ENCODE measurements around the gene DNM2.
A peak's percentile ranks its signal among the peaks of the same experiment; 100 is the strongest.
"Not testable (repeated sequence)": the region's sequence is repeated elsewhere in the genome, so short reads cannot be mapped to it uniquely, and the experiment has no call there.

DNM2 gene

DNA sequence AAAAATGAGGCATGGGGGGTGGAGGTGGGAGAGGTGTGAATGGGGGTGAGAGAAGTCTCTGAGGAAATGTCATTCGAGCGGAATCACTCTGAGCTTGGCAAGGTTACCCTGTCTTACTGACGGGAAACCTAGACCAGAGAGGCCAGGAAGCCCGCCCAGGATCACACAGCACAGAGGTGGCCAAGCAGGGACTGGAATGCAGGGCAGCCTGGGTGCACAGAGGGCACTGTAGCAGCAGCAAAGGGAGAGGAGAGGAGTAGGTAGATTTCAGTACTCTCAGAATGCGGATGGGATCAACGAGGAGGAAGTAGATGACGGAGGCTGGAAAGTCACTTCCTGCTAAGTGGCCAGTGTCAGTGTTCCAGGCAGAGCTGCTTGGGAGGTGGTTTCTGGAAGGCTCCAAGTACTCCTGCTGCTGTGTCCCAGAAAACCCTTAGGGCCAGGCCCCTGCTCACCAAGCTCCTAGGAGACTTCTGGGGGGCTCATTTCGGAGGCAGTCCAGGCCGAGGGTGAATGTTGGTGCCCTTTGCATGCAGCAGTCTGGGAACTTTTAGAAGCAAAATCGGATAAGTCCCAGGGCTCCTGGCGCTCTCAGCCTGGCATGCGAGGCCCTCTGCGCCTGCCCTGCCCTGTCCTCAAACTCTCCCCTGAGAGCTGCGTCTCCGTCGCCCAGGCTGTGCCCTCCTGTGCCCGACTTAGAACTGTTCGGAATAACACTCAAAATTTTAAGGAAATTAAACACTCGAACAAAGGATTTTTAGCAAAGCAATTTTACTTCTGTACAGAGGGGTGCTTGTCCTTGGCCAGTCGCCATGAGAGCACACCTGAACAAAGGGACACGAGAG lies 33.5 kb downstream of the DNM2 start:
- peaks cover 87% of the 10 kb centered on the region for H3K4me1 Mint-ChIP-seq
- H3K9me3 Mint-ChIP-seq: no peaks in the 10 kb centered on the region
- peak overlapping the region; percentile 90 for H3K27ac Mint-ChIP-seq
- H3K27me3 Mint-ChIP-seq: no peaks in the 10 kb centered on the region
- peak overlapping the region; percentile 19 for H3K4me3 Mint-ChIP-seq
- H3K36me3 Mint-ChIP-seq: no peaks in the 10 kb centered on the region

DNA sequence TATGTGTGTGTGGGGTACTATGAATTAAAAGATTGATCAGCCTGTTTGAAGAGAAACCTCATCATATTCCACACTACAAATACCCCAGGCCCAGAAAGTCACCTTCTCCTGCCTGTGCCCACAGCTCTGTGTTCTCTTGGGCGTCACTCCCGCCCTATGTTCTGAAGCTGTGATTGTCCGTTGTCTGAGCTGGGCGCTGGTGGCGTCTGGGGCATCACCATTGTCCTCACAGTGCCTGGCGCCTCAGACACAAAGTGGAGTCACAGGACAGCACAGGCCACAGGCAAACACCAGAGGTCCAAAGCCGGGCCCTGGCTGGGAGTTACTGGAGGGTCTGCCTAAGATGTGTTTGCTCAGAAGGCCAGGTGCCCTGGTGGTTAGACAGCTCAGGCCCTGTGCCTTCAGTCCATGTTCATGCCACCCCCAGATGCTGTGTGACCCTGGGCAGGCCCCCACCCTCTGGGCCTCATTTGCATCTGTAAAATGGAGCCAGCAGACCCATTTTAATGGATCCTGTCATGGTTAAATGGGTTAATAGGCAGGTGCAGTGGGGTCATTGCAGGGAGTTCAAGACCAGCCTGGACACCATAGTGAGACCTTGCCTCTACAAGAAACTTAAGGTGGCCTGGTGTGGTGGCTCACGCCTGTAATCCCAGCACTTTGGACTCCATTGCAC lies 34.5 kb downstream of the DNM2 start:
- H3K9me3 Mint-ChIP-seq: no peaks in the 10 kb centered on the region
- no peaks in the 10 kb centered on the region for H3K27me3 Mint-ChIP-seq
- no peak overlapping the region for H3K4me3 Mint-ChIP-seq
- H3K4me1 Mint-ChIP-seq: peaks cover 90% of the 10 kb centered on the region
- no peaks in the 10 kb centered on the region for H3K36me3 Mint-ChIP-seq
- peak overlapping the region; percentile 97 for H3K27ac Mint-ChIP-seq

DNA sequence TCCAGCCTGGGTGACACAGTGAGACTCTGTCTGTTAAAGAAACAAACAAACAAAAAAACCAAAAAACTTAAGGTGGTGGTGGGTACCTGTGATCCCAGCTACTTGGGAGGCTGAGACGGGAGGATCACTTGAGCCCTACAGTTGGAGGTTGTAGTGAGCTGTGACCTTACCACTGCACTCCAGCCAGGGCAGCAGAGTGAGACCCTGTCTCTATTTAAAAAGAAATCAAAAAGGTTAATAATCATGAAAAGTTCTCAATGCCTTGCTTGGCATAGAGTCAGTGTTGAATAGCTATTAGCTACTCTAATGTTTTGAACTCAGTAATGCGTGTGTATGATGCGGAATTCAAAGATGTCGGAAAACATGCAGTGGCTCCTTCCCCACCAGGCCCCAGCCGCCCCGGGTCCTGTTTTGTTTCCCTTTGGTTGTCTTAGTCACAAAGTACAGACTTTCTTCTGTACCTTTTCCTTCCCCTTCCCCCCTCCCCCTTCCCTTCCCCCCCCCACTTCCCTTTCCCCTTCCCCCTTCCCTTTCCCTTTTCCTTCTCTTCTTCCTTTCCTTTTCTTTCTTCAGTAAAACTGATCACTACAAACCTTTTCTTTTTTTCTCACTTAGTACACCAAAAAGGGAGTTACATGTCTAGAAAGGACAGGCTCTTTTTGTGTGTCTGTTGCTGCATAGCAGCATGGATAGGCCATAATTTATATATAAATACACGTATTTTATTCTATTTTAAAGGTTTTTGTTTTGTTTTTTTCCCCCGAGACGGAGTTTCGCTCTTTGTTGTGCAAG lies 35.2 kb downstream of the DNM2 start:
- Mint-ChIP-seq H3K27ac (peak overlapping the region; percentile 89), H3K4me1 (peaks cover 89% of the 10 kb centered on the region), H3K27me3 (no peaks in the 10 kb centered on the region), H3K4me3 (no peak overlapping the region), H3K9me3 (no peaks in the 10 kb centered on the region), H3K36me3 (no peaks in the 10 kb centered on the region)

DNA sequence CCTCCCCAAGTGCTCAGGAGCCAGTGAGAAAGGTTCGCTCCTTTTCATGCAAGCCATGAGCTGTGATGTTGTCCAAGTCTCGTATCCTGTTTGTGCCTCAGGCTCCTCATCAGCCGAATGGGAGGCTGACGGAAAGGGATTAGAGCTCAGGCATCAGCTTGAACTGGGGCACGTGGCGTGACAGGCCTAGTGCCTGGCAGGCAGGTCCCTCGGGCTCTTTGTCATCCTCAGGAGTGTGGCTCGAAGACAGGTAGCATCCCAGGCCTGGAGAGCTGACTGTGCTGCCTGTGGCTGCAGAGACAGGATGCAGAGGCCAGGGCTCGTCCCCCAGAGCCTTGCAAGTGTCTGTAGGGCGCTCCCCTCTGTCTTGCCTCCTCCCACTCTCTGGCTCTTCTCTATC lies 38.5 kb downstream of the DNM2 start:
- H3K27me3 Mint-ChIP-seq: no peaks in the 10 kb centered on the region
- H3K9me3 Mint-ChIP-seq: no peaks in the 10 kb centered on the region
- no peak overlapping the region for H3K4me3 Mint-ChIP-seq
- H3K27ac Mint-ChIP-seq: peak overlapping the region; percentile 76
- H3K4me1 Mint-ChIP-seq: peaks cover 84% of the 10 kb centered on the region
- peaks cover 8% of the 10 kb centered on the region for H3K36me3 Mint-ChIP-seq

DNA sequence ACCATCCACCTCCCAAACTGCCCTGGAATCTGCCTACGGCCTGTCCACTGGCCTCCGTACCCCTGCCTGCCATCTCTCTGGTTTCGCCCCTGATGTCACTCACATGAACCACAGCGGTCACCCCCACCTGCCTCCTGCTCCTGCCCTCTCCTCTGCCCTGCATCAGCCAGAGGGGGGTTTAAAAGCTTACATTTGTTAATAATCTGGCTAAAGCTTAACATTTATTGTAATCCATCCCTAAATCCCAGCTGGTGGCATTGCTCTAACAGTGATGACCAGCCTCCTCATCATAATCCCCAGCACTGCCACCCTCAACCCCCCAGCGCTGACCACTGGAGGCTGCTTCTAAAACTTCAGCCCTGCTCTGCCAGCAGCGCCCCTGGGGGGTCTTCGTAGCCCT lies 38.9 kb downstream of the DNM2 start:
- peaks cover 12% of the 10 kb centered on the region for H3K36me3 Mint-ChIP-seq
- H3K27ac Mint-ChIP-seq: no peak overlapping the region
- no peaks in the 10 kb centered on the region for H3K27me3 Mint-ChIP-seq
- peak overlapping the region; percentile 17 for H3K4me3 Mint-ChIP-seq
- no peaks in the 10 kb centered on the region for H3K9me3 Mint-ChIP-seq
- H3K4me1 Mint-ChIP-seq: peaks cover 84% of the 10 kb centered on the region

DNA sequence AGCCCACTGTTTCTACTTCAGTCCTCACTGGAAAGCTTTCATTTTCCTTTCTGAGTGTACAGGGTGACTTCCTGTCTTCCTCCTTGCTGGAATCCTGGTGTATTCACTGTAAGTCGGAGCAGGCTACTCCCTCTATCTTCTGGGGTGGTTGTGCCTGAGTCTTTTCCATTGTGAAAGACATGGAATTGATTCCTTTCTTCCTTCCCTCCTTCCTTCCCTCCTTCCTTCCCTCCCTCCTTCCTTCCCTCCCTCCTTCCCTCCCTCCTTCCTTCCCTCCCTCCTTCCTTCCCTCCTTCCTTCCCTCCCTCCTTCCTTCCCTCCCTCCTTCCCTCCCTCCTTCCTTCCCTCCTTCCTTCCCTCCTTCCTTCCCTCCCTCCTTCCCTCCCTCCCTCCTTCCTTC lies 40.2 kb downstream of the DNM2 start:
- peaks cover 86% of the 10 kb centered on the region for H3K4me1 Mint-ChIP-seq
- not testable (repeated sequence) for H3K9me3 Mint-ChIP-seq, H3K27me3 Mint-ChIP-seq, H3K4me3 Mint-ChIP-seq
- H3K36me3 Mint-ChIP-seq: peaks cover 12% of the 10 kb centered on the region
- peak overlapping the region; percentile 77 for H3K27ac Mint-ChIP-seq

DNA sequence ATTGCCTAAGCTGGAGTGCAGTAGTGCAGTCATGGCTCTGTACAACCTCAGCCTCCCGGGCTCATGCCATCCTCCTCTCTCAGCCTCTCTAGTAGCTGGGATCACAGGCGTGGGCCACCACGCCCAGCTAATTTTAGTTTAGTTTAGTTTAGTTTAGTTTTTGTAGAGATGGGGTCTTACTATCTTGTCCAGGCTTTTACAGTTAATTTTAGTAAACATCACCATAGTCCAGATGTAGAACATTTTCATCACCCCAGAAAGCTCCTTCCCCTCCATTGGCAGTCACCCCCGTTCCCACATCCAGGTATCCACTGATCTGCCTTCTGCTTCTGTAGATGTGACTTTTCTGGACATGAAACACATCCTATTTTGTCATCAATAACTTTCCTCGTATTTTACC lies 41.1 kb downstream of the DNM2 start:
- H3K36me3 Mint-ChIP-seq: peaks cover 12% of the 10 kb centered on the region
- H3K4me1 Mint-ChIP-seq: peaks cover 89% of the 10 kb centered on the region
- H3K27me3 Mint-ChIP-seq: no peaks in the 10 kb centered on the region
- peak overlapping the region; percentile 94 for H3K27ac Mint-ChIP-seq
- H3K9me3 Mint-ChIP-seq: no peaks in the 10 kb centered on the region
- H3K4me3 Mint-ChIP-seq: peak overlapping the region; percentile 87

DNA sequence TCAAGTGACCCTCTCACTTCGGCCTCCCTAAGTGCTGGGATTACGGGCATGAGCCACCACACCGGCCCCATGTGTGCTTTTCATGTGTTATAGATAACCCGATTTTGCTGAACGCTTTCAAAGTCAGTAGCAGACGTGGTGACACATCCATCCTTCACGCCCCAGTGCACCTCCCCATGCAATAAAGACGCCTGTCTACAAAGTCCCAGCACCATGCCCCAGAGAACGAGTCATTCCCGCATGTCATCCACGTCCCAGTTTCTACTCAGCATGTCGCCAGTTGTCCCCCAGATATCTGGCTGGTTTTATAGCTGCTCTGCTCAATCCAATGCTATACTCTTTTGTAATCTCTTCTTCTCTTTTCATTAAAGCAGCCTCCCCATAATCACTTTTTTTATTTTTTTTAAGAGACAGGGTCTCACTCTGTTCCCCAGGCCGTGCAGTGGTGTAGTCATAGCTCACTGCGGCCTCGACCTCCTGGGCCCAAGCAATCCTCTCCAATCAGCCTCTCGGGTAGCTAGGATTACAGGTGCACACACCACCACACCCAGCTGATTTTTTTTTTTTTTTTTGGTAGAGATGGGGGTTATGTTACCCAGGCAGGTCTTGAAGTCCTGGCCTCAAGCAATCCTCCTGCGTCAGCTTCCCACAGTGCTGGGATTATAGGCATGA lies 42.5 kb downstream of the DNM2 start:
- H3K9me3 Mint-ChIP-seq: no peaks in the 10 kb centered on the region
- H3K4me3 Mint-ChIP-seq: peak overlapping the region; percentile 87
- no peaks in the 10 kb centered on the region for H3K27me3 Mint-ChIP-seq
- peaks cover 12% of the 10 kb centered on the region for H3K36me3 Mint-ChIP-seq
- H3K27ac Mint-ChIP-seq: peak overlapping the region; percentile 95
- H3K4me1 Mint-ChIP-seq: peaks cover 85% of the 10 kb centered on the region

DNA sequence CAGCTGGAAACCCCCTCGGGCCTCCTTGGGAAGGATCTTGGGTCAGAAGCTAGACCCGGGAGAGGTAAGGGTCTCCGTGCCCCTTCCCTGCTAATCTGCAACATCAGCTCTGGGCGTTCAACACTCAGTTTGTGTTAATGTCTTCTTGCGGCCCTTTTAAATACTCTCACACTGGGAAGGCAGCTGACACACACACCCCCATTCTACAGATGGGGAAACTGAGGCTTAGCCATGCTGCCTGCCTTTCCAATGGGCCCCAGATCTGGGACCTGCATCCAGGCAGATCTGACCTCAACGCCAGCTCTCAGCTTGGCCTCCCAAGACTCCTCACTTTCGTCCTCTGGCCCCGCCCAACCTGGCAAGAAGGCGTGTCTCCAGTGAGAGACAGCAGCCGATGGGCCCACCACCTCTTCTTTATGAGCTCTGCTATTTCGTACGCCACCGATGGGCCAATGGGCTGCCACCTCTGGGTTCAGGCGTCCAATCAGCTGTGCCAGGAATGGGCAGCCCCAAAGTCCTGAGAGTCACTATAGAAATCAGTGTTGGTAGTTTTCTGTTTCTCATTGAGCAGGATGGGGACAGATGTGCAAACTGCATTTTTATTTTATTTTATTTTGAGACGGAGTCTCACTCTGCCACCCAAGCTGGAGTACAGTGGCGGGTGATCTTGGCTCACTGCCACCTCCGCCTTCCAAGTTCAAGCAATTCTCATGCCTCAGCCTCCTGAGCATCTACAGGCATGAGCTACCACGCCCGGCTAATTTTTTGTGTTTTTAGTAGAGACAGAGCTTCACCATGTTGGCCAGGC lies 43.8 kb downstream of the DNM2 start:
- Mint-ChIP-seq H3K27me3 (no peaks in the 10 kb centered on the region), H3K36me3 (peaks cover 12% of the 10 kb centered on the region), H3K9me3 (no peaks in the 10 kb centered on the region), H3K4me3 (peak overlapping the region; percentile 52), H3K27ac (peak overlapping the region; percentile 89), H3K4me1 (peaks cover 79% of the 10 kb centered on the region)

DNA sequence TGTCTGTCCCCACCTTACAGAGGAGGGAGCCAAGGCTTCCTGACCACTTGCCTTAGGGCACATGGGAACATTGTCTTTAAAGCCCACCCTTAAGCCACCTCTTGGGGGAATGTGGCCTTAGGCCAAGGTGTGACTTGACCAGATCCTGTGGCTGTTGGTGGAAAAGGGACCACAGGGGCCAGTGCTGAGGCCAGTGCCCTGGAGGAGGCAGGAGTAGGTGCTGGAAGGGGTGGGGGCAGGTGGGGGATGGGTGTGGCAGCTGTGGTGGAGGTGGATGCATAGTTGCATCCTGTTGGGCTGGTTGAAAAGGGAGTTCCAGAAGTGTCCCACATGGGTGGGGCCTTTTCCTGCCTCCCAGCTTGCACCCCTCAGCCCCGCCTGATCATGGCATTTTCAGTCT lies 44.8 kb downstream of the DNM2 start:
- Mint-ChIP-seq H3K4me3 (peak overlapping the region; percentile 23), H3K27ac (peak overlapping the region; percentile 77), H3K9me3 (no peaks in the 10 kb centered on the region), H3K4me1 (peaks cover 73% of the 10 kb centered on the region), H3K36me3 (peaks cover 12% of the 10 kb centered on the region), H3K27me3 (no peaks in the 10 kb centered on the region)

DNA sequence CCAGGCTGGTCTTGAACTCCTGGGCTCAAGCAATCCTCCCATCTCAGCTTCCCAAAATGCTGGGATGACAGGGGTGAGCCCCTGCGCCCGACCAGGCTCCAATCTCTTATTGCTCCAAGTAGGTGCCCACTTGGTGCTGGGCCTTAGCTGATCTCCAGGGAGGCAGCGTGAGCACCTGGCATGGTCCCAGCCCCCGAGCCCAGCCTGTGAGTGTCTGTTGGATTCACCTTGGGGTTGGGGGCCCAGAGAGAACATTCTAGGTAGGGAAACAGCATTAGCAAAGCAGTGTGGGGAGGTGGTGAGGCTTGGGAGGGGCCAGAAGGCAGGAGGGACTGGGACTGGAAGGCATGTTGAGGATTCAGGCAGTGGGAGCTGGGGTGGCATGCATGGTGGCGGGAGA lies 45.5 kb downstream of the DNM2 start:
- peaks cover 12% of the 10 kb centered on the region for H3K36me3 Mint-ChIP-seq

DNA sequence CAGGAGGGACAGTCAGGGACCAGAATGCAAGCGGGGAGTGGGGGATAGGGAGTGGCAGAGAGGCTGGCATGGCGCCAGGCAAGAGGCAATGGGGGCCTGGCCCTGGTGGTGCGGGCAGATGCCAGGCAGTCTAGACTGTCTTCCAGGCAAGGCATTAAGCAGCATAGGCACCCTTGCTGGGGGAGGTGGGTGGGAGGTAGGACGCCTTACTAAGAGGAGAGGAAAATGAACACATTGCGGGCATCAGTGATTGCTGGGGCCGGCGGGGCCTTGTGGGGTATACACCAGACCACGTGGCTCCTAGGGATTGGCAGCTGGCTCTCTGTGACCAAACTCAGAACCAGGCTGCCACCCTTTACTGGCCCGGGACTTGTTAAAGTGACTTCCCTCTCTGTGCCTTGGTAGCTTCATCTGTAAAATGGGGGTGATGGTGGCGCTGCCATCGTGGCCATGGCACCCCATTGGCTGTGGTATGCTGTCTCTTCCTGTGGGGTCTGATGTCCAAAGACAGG lies 46.0 kb downstream of the DNM2 start:
- Mint-ChIP-seq H3K27me3 (no peaks in the 10 kb centered on the region), H3K27ac (peak overlapping the region; percentile 43), H3K4me1 (peaks cover 71% of the 10 kb centered on the region), H3K36me3 (peaks cover 10% of the 10 kb centered on the region), H3K9me3 (no peaks in the 10 kb centered on the region), H3K4me3 (no peak overlapping the region)

More for the DNA sequence above, 45.5 kb downstream of the DNM2 start:
- H3K4me3 Mint-ChIP-seq: no peak overlapping the region
- peak overlapping the region; percentile 43 for H3K27ac Mint-ChIP-seq
- H3K27me3 Mint-ChIP-seq: no peaks in the 10 kb centered on the region
- H3K4me1 Mint-ChIP-seq: peaks cover 70% of the 10 kb centered on the region
- H3K9me3 Mint-ChIP-seq: no peaks in the 10 kb centered on the region

DNA sequence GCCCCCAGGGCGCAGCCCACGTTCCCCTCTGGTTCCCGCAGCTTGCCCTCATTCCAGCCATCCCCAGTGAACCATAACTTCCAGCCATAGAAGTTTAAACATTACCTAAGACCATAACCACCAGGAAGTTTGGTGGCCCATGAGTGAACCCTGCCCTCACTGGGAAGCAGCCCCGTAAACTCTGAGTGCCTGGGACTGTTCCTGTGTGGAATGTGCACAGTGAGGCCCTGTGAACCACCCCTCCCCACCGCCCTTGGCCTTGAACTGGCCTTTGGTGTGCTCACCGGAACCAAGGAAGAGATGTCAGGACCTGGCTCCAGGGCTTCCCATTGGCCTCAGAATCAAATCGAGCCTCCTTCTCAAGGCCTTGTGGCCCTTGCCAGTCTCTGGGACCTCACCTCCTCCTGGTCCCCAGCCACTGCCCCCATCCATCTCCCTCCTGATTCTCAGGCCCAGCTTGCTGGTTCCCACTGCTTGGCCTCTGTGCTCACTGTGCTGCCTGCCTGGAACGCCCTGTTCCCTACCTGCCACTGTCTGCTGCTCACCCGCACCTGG lies 46.5 kb downstream of the DNM2 start:
- Mint-ChIP-seq H3K27ac (peak overlapping the region; percentile 80), H3K36me3 (peaks cover 10% of the 10 kb centered on the region), H3K9me3 (no peaks in the 10 kb centered on the region), H3K4me1 (peaks cover 70% of the 10 kb centered on the region), H3K4me3 (no peak overlapping the region), H3K27me3 (no peaks in the 10 kb centered on the region)

DNA sequence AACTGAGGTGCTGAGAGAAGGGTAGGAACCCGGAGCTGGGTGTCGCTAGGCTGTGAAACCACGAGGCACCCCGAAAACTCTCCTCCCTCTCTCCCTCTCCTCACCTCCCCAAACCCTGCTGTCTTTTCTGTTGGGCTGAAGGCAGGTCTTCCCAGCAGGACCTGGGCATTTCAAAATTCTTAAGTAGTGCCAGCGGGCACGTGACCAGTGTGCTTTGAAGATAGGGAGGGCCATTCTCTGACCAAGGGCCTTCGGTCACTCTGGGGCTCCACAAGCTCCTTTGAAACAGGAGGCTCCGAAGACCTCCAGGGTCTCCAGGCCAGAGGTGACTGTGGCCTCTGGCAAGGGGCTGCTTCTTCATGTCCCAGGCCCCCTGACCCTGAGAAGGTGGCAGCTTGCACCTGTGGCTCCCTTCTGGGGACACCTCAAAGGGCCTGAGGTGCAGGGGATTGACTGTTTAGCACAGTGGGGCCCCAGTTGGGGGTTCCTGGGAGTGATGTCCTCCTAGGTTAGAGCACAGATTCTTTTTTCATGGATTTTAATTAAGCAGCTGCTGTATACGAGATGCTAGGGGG lies 48.3 kb downstream of the DNM2 start:
- Mint-ChIP-seq H3K9me3 (no peaks in the 10 kb centered on the region), H3K27me3 (no peaks in the 10 kb centered on the region), H3K4me1 (peaks cover 62% of the 10 kb centered on the region), H3K36me3 (peaks cover 7% of the 10 kb centered on the region), H3K4me3 (no peak overlapping the region), H3K27ac (no peak overlapping the region)

Data from activated naive CD4-positive, alpha-beta T cell treated with anti-CD3 and anti-CD28 coated beads, Interleukin-2, amount 50 U/mL, for 24 hours (primary cell).